ENCODE results near the gene DAB1. TPM values are rescaled to one million over a fixed set of nuclear protein-coding genes. Genes with fewer than 3 reads are reported as not detected.

The DAB1 gene
- polyA plus RNA-seq, 4 donors, result 3.0 to 77.0 (median 24.3) TPM

GRCh38 chr1:57461405-57461804 lies 37.5 kb upstream of the DAB1 start:
- Histone ChIP-seq H3K27ac (ENCODE audit: low read depth in 1 of 3, low read length in 2 of 3) (no peak overlapping the region), H3K4me1 (ENCODE audit: control insufficient read depth in 3 of 3, insufficient read depth in 2 of 3, low read depth in 1 of 3, low read length in 2 of 3) (no peaks in the 10 kb centered on the region), H3K27me3 (ENCODE audit: control insufficient read depth in 3 of 3, insufficient read depth in 3 of 3, low read length in 3 of 3) (no peaks in the 10 kb centered on the region), H3K9me3 (ENCODE audit: control insufficient read depth in 2 of 2, insufficient read depth in 1 of 2, low read depth in 1 of 2, low read length in 1 of 2) (no peaks in the 10 kb centered on the region), H3K4me3 (ENCODE audit: low read depth in 1 of 3, low read length in 3 of 3) (no peak overlapping the region), H3K36me3 (ENCODE audit: control insufficient read depth in 3 of 3, insufficient read depth in 2 of 3, low read depth in 1 of 3, low read length in 3 of 3) (no peaks in the 10 kb centered on the region)
- FAIRE-seq (no peak), DNase-seq (no peak)
- 70 to 77% (median 76%) methylated on average over 2 of the region's 2 CpGs for WGBS, 3 donors

- no peaks in the 10 kb centered on the region for H3K4me1 ChIP-seq (ENCODE audit: control insufficient read depth in 3 of 3, insufficient read depth in 2 of 3, low read depth in 1 of 3, low read length in 2 of 3)
- H3K4me3 ChIP-seq (ENCODE audit: low read depth in 1 of 3, low read length in 3 of 3), result no peak overlapping the region
- FAIRE-seq (no peak), DNase-seq (no peak)
- no peaks in the 10 kb centered on the region for H3K9me3 ChIP-seq (ENCODE audit: control insufficient read depth in 2 of 2, insufficient read depth in 1 of 2, low read depth in 1 of 2, low read length in 1 of 2)
- no peaks in the 10 kb centered on the region for H3K36me3 ChIP-seq (ENCODE audit: control insufficient read depth in 3 of 3, insufficient read depth in 2 of 3, low read depth in 1 of 3, low read length in 3 of 3)
- H3K27ac ChIP-seq (ENCODE audit: low read depth in 1 of 3, low read length in 2 of 3), result no peak overlapping the region
- 77 to 84% (median 83%) methylated on average over 5 of the region's 5 CpGs for WGBS, 3 donors
- peaks cover 0 to 2% (median 0%) of the 10 kb centered on the region in 3 donors for H3K27me3 ChIP-seq (ENCODE audit: control insufficient read depth in 3 of 3, insufficient read depth in 3 of 3, low read length in 3 of 3)
These were observed 27.7 kb upstream of the DAB1 start for GRCh38 chr1:57451516-57451915.

GRCh38 chr1:57450981-57451380 lies 27.1 kb upstream of the DAB1 start:
- Histone ChIP-seq H3K36me3 (ENCODE audit: control insufficient read depth in 3 of 3, insufficient read depth in 2 of 3, low read depth in 1 of 3, low read length in 3 of 3) (no peaks in the 10 kb centered on the region), H3K27me3 (ENCODE audit: control insufficient read depth in 3 of 3, insufficient read depth in 3 of 3, low read length in 3 of 3) (peaks cover 0 to 2% (median 0%) of the 10 kb centered on the region in 3 donors), H3K9me3 (ENCODE audit: control insufficient read depth in 2 of 2, insufficient read depth in 1 of 2, low read depth in 1 of 2, low read length in 1 of 2) (no peaks in the 10 kb centered on the region), H3K4me1 (ENCODE audit: control insufficient read depth in 3 of 3, insufficient read depth in 2 of 3, low read depth in 1 of 3, low read length in 2 of 3) (no peaks in the 10 kb centered on the region), H3K4me3 (ENCODE audit: low read depth in 1 of 3, low read length in 3 of 3) (no peak overlapping the region), H3K27ac (ENCODE audit: low read depth in 1 of 3, low read length in 2 of 3) (no peak overlapping the region)
- peak in 1 of 2 donors; percentile 2 for DNase-seq
- 38 to 59% (median 57%) methylated on average over 3 of the region's 3 CpGs for WGBS, 3 donors
- no peak for FAIRE-seq

DNA sequence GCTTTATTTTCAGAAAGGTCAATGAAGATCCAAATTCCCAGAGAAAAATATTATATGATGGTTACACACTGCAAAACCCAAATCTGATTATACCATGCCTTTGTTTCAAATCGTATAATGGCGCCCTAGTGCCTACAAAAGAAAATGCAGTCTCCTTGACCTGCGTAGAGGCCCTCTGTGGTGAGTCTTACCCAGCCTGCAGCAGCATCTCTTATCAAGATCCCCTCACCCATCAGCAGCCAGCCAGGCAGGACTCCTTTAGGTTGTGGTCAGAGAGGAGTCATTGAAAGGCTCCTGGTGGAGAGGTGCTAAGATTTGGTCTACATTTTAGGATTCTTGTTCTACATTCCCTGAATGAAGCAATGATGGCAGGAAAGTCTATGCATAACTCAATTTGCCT lies 23.7 kb upstream of the DAB1 start:
- H3K27me3 ChIP-seq (ENCODE audit: control insufficient read depth in 3 of 3, insufficient read depth in 3 of 3, low read length in 3 of 3), result peaks cover 0 to 2% (median 0%) of the 10 kb centered on the region in 3 donors
- H3K4me1 ChIP-seq (ENCODE audit: control insufficient read depth in 3 of 3, insufficient read depth in 2 of 3, low read depth in 1 of 3, low read length in 2 of 3), result no peaks in the 10 kb centered on the region
- H3K36me3 ChIP-seq (ENCODE audit: control insufficient read depth in 3 of 3, insufficient read depth in 2 of 3, low read depth in 1 of 3, low read length in 3 of 3), result no peaks in the 10 kb centered on the region
- FAIRE-seq, result no peak
- DNase-seq, result no peak
- no peaks in the 10 kb centered on the region for H3K9me3 ChIP-seq (ENCODE audit: control insufficient read depth in 2 of 2, insufficient read depth in 1 of 2, low read depth in 1 of 2, low read length in 1 of 2)
- WGBS, 3 donors, result 87 to 94% (median 91%) methylated on average over 3 of the region's 3 CpGs
- no peak overlapping the region for H3K27ac ChIP-seq (ENCODE audit: low read depth in 1 of 3, low read length in 2 of 3)
- H3K4me3 ChIP-seq (ENCODE audit: low read depth in 1 of 3, low read length in 3 of 3), result no peak overlapping the region

DNA sequence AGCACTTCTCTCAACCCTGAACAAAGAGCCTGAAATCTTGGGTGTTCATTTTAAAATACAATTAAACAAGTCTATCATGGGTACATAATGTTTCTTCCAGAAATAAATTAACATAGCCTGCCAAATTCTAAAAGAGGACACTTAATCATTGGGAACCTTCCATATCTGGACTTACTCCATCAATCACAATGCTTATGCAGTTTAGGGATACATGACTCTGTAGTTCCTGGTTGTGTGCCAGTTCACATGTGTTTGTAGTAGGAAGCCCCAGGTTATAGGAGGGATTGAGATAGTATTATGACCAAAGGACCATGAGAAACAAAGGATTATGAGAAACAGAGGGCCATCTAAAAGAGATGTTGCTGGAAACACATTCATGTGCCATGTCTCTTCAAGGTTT lies 19.1 kb upstream of the DAB1 start:
- Histone ChIP-seq H3K9me3 (ENCODE audit: control insufficient read depth in 2 of 2, insufficient read depth in 1 of 2, low read depth in 1 of 2, low read length in 1 of 2) (no peaks in the 10 kb centered on the region), H3K4me1 (ENCODE audit: control insufficient read depth in 3 of 3, insufficient read depth in 2 of 3, low read depth in 1 of 3, low read length in 2 of 3) (no peaks in the 10 kb centered on the region), H3K36me3 (ENCODE audit: control insufficient read depth in 3 of 3, insufficient read depth in 2 of 3, low read depth in 1 of 3, low read length in 3 of 3) (no peaks in the 10 kb centered on the region), H3K27ac (ENCODE audit: low read depth in 1 of 3, low read length in 2 of 3) (no peak overlapping the region), H3K27me3 (ENCODE audit: control insufficient read depth in 3 of 3, insufficient read depth in 3 of 3, low read length in 3 of 3) (no peaks in the 10 kb centered on the region), H3K4me3 (ENCODE audit: low read depth in 1 of 3, low read length in 3 of 3) (no peak overlapping the region)
- no peak for DNase-seq
- FAIRE-seq, result no peak

GRCh38 chr1:57440096-57440495 lies 16.2 kb upstream of the DAB1 start:
- no peaks in the 10 kb centered on the region for H3K4me1 ChIP-seq (ENCODE audit: control insufficient read depth in 3 of 3, insufficient read depth in 2 of 3, low read depth in 1 of 3, low read length in 2 of 3)
- no peak overlapping the region for H3K4me3 ChIP-seq (ENCODE audit: low read depth in 1 of 3, low read length in 3 of 3)
- H3K27ac ChIP-seq (ENCODE audit: low read depth in 1 of 3, low read length in 2 of 3), result no peak overlapping the region
- WGBS, 3 donors, result 79 to 87% (median 85%) methylated on average over 1 of the region's 1 CpG
- no peaks in the 10 kb centered on the region for H3K36me3 ChIP-seq (ENCODE audit: control insufficient read depth in 3 of 3, insufficient read depth in 2 of 3, low read depth in 1 of 3, low read length in 3 of 3)
- DNase-seq, result no peak
- H3K9me3 ChIP-seq (ENCODE audit: control insufficient read depth in 2 of 2, insufficient read depth in 1 of 2, low read depth in 1 of 2, low read length in 1 of 2), result no peaks in the 10 kb centered on the region
- no peaks in the 10 kb centered on the region for H3K27me3 ChIP-seq (ENCODE audit: control insufficient read depth in 3 of 3, insufficient read depth in 3 of 3, low read length in 3 of 3)
- no peak for FAIRE-seq

DNA sequence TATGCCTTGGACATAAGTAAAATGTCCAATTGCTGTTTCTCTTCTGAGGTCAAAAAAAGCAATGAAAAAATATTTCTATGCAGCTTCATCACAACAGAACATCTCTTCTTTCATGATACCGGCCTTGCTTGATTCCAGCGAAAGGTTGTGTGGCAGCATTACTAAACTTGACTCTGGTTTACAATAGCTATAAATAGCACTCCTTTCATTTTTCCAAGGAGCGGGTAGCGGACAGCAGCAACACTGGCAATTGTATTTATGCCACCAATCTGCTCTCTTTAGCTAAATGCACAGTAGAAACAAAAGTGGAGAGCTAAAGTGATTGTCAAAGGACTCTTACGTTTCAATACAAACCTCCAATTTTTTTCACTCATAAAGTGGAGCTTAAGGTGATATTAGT lies 7.5 kb upstream of the DAB1 start:
- Histone ChIP-seq H3K27me3 (ENCODE audit: control insufficient read depth in 3 of 3, insufficient read depth in 3 of 3, low read length in 3 of 3) (no peaks in the 10 kb centered on the region), H3K9me3 (ENCODE audit: control insufficient read depth in 2 of 2, insufficient read depth in 1 of 2, low read depth in 1 of 2, low read length in 1 of 2) (no peaks in the 10 kb centered on the region), H3K4me3 (ENCODE audit: low read depth in 1 of 3, low read length in 3 of 3) (no peak overlapping the region), H3K27ac (ENCODE audit: low read depth in 1 of 3, low read length in 2 of 3) (no peak overlapping the region), H3K36me3 (ENCODE audit: control insufficient read depth in 3 of 3, insufficient read depth in 2 of 3, low read depth in 1 of 3, low read length in 3 of 3) (no peaks in the 10 kb centered on the region), H3K4me1 (ENCODE audit: control insufficient read depth in 3 of 3, insufficient read depth in 2 of 3, low read depth in 1 of 3, low read length in 2 of 3) (no peaks in the 10 kb centered on the region)
- no peak for DNase-seq
- WGBS, 3 donors, result 63 to 74% (median 67%) methylated on average over 5 of the region's 5 CpGs
- FAIRE-seq, result no peak

GRCh38 chr1:57424231-57425027 lies 569 bp upstream of the DAB1 start:
- Histone ChIP-seq H3K27ac (ENCODE audit: low read depth in 1 of 3, low read length in 2 of 3) (no peak overlapping the region), H3K36me3 (ENCODE audit: control insufficient read depth in 3 of 3, insufficient read depth in 2 of 3, low read depth in 1 of 3, low read length in 3 of 3) (no peaks in the 10 kb centered on the region), H3K9me3 (ENCODE audit: control insufficient read depth in 2 of 2, insufficient read depth in 1 of 2, low read depth in 1 of 2, low read length in 1 of 2) (no peaks in the 10 kb centered on the region), H3K27me3 (ENCODE audit: control insufficient read depth in 3 of 3, insufficient read depth in 3 of 3, low read length in 3 of 3) (peaks cover 6 to 49% (median 19%) of the 10 kb centered on the region in 3 donors), H3K4me1 (ENCODE audit: control insufficient read depth in 3 of 3, insufficient read depth in 2 of 3, low read depth in 1 of 3, low read length in 2 of 3) (peaks cover 0 to 6% (median 0%) of the 10 kb centered on the region in 3 donors), H3K4me3 (ENCODE audit: low read depth in 1 of 3, low read length in 3 of 3) (peak overlapping the region in 2 of 3 donors; percentile 33 to 45)
- FAIRE-seq, result no peak
- DNase-seq, result peak; percentile 19 to 74
- 0 to 2% (median 2%) methylated on average over 47 to 63 of the region's 63 CpGs for WGBS, 3 donors

Data from small intestine (tissue), 7 donors.